ENCODE data around the gene PHLPP1.

Gene PHLPP1

DNA sequence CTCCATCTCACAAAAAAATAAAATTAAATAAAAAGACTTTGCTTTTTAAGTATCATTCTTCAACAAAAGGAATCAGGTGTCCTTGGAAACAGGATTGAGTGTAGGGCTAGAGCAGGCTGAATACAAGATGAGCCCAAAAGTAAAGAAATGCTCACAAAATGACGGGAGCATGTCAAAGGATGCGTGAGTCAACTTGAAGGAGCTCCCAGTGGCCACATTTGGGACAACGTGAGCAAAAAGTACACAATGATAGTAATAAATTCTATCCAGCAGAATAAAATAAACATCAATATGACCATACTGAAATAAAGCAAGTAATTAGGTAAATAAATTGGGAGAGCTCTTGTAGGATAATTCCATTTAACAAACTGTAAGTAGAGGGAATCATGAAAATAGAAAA lies 220.7 kb downstream of the PHLPP1 start:
- DNase-seq (ENCODE audit: low read depth, low spot score), result no peak

- DNase-seq (ENCODE audit: low read depth, low spot score), result no peak
Measured at GRCh38 chr18:62937065-62937464, 221.7 kb downstream of the PHLPP1 start.

DNA sequence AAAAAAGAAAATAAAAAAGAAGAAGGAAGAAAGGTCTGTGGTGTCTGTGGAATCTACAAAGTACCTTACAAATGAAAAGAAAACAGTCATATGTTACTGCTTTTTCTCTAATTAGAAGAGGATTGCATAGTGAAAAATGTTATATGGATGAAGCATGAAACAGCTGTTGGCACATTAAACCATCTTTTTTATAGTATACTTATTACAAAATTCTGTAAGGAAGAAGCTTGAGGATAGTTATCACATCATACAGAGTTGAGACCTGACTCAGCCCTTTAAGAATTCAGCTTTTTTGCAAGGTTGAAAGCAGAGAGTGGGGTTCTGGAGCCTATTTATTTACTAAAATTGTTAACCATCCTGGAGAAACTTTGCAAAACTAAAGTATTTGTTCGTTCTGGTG lies 222.7 kb downstream of the PHLPP1 start:
- no peak for DNase-seq (ENCODE audit: low read depth, low spot score)

DNA sequence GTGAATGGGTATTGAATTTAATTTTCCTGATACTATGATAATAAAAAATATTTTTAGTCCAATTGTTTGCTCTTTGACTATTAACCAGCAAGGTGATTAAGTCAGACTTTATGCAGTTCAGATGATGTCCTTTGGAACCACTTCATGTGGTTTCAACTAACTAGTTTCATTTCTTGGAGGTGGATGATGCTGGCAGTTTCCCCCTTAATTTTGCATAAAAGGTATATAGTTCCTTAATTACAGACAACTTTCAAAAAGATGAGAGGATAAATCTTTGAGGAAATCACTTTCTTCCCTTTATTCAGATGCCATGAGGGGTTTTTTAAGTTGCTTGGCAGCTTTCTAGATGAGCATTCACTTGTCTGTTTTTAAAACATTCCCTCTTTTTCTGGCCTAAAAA lies 223.1 kb downstream of the PHLPP1 start:
- no peak for DNase-seq (ENCODE audit: low read depth, low spot score)

DNA sequence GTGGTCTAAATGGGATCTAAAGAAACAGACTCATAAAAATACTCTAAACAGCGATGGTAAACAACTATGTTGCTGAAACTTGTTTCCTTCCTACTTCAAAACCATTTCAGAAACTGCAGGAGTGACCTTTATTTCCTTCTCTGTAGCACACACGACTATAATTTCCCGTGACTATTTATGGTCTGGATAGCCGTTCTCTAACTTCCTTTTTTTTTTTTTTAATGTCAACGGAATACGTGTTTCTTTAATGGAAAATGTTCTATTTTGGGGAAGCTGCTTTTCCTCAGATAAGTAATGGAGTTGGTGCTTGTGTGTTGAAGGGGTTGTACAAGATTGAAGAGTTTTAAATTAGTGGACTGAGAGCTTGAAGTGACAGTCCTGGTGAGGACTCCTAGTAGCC lies 224.1 kb downstream of the PHLPP1 start:
- no peak for DNase-seq (ENCODE audit: low read depth, low spot score)

DNA sequence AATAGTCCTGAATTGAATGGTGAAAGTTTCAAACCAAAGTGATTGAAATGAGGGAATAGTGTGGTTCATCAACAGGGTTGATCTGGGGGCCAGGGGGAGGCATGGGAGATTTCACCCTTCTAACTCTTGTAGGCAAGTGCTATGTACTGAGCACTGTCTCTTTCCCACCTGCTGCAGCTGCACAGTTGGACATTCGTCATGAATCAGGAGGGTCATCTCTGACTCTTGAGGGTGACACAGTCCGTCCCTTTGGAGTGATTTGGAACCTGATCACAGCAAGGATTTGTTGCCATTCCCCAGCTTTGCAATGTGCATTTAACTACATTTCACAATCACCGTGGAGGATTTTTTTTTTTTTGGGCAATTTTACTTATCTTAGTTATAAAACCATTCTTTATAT lies 224.6 kb downstream of the PHLPP1 start:
- no peak for DNase-seq (ENCODE audit: low read depth, low spot score)

DNA sequence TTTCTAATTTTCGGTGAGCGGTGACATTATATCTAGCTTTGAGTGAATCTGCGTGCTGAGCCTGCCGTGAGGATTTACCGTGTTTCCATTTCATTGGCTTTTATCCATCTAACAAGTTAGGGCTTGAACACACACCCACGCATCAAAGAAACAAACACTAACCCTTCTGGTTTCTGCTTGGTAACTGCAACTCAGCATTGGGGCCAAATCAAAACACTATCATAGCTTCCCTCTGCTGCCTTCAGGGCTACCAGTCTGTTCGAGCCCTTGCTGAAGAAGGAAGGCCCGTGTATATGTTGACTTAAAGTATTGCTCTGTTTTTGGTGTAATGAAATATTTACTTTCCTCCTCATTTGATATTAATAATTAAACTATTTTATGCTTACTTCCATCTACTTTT lies 227.2 kb downstream of the PHLPP1 start:
- DNase-seq (ENCODE audit: low read depth, low spot score), result no peak

DNA sequence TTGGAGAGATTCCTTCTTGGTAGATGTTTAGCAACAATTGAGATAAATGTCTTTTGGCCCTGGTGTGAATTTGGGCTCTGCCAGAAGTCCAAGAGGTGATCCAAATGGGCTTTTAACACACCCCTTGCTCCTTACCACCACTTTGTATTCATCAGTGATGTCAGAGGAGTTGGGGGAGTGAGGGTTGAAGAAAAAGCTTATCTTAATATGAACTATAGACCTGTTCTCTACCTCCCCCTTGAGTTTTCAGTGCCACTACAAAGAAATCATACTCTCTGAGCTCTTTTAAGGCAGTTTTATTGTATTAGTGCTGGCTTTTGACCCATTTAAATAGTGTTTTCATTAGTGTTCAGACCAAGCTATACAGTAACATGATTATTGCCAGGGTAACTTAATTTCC lies 229.1 kb downstream of the PHLPP1 start:
- DNase-seq (ENCODE audit: low read depth, low spot score), result no peak

DNA sequence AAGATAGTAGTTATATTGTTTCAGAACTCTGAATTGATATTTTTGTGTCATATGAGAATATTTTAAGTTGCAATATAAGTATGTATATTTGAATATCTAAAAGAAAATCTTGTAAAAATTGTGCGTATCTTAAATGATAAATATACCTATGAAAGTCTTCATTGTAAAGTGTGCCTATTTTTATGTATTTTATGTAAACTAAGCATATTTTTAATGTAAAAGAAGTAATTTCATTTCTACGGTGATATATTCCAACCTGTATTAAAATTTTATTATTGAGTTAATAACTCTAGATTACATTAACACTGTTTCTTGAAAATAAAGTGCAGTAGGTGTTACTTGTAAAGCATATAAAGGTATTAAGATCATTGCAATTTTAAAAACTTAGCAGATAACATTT lies 233.4 kb downstream of the PHLPP1 start:
- no peak for DNase-seq (ENCODE audit: low read depth, low spot score)

- no peak for DNase-seq (ENCODE audit: low read depth, low spot score)
Measured at GRCh38 chr18:62950246-62950645, 234.9 kb downstream of the PHLPP1 start.

DNA sequence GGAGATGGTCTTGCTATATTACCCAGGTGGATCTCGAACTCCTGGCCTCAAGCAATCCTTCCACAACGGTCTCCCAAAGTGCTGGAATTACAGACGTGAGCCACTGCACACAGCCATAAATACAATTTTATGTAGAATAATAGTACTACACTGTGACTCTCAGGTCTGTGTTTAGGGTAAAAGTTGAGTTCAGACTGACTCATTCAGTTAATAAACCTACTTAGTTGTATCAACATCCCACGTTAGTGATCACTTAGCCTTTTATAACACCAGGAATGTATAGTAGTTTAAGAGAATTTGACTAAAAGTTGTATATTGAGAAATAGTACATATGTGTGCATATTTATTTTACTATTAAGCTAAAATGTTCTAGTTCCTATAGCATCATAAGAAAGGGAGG lies 237.5 kb downstream of the PHLPP1 start:
- DNase-seq (ENCODE audit: low read depth, low spot score), result no peak

GRCh38 chr18:62953663-62954062 lies 238.3 kb downstream of the PHLPP1 start:
- DNase-seq (ENCODE audit: low read depth, low spot score), result no peak

- no peak for DNase-seq (ENCODE audit: low read depth, low spot score)
Measured at GRCh38 chr18:62954366-62954765, 239.0 kb downstream of the PHLPP1 start.

- DNase-seq (ENCODE audit: low read depth, low spot score), result no peak
Measured at GRCh38 chr18:62957885-62958472, 242.6 kb downstream of the PHLPP1 start.

GRCh38 chr18:62959481-62959880 lies 244.1 kb downstream of the PHLPP1 start:
- DNase-seq (ENCODE audit: low read depth, low spot score), result no peak

GRCh38 chr18:62963507-62963906 lies 248.2 kb downstream of the PHLPP1 start:
- DNase-seq (ENCODE audit: low read depth, low spot score), result no peak

- DNase-seq (ENCODE audit: low read depth, low spot score), result no peak
Measured at GRCh38 chr18:62964432-62964831, 249.1 kb downstream of the PHLPP1 start.

- DNase-seq (ENCODE audit: low read depth, low spot score), result no peak
Measured at GRCh38 chr18:62967089-62967488, 251.7 kb downstream of the PHLPP1 start.

DNA sequence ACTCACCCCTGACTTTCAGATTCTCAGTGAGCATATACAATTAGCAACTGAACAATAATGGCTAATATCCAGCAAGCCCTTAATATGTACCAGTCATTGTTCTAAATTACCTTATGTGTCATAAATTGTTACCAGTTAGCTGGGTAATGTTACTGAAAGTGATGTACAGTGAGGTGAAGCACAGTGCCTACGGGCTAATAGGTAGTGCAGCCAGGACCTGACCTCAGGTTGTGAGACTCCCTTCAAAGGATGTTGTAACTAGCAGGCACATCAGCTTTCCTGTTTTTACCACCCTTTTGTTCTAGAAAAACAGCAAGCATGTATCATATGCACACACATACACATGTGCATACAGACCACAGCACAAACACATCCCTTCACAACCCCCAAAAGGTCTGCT lies 258.3 kb downstream of the PHLPP1 start:
- no peak for DNase-seq (ENCODE audit: low read depth, low spot score)

GRCh38 chr18:62974388-62974787 lies 259.0 kb downstream of the PHLPP1 start:
- no peak for DNase-seq (ENCODE audit: low read depth, low spot score)

- no peak for DNase-seq (ENCODE audit: low read depth, low spot score)
Measured at GRCh38 chr18:62974928-62975675, 259.8 kb downstream of the PHLPP1 start.

DNA sequence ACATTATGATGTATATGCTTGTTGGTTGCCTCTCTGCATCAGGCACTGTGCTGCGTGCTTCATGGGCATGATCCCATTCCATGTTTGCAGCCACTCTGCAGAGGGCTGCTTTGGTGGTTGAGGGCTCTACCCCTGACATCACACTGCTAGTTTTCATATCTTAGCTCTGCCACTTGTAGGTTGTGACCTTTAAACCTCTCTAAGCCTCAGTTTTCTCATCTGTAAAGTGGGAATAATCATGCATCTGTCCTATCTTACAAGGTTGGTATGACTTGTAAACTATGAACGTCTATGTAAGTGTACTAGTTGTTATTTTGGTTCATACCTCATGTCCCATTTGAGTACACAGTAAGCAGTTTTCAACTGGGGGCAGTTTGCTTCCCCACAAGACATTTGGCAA lies 260.4 kb downstream of the PHLPP1 start:
- DNase-seq (ENCODE audit: low read depth, low spot score), result no peak

- no peak for DNase-seq (ENCODE audit: low read depth, low spot score)
Measured at GRCh38 chr18:62976227-62976626, 260.9 kb downstream of the PHLPP1 start.

DNA sequence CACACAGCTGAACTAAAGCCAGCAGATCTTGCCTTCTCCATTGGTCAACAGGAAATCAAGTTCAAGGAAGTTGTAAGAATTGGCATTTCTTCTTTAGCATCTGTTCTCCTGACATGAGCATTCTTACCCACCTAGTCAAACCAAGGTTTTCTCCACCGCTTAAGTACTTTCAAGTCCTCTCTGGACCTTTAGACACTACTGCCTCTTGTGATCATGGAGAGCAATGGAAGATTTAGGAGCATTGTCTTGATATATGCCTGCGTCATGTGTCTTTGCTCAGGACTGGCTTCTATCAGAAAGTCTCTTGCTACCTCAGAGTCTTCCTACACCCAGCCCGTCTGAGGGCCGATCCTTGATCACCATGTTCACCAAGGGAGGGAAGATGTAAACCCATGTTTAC lies 262.2 kb downstream of the PHLPP1 start:
- no peak for DNase-seq (ENCODE audit: low read depth, low spot score)
